ENCODE measurements around the gene DDX42.

DDX42 gene

GRCh38 chr17:63758428-63758827, 15.5 kb upstream of the DDX42 start:
- H3K4me3 ChIP-seq = no peak overlapping the region
- no peak overlapping the region for H3K27ac ChIP-seq
- H3K36me3 ChIP-seq = peaks cover 60 to 77% (median 68%) of the 10 kb centered on the region in 3 donors
- intact Hi-C loops (cut with DNase I; ENCODE audit: low total_unique reads) = no loop called here
- H3K27me3 ChIP-seq = no peaks in the 10 kb centered on the region
- TF ChIP-seq CTCF (IDR thresholded peaks at IDR 0.05) = no peak
- DNase-seq = no peak
- no peaks in the 10 kb centered on the region for H3K4me1 ChIP-seq
- no peaks in the 10 kb centered on the region for H3K9me3 ChIP-seq

- Histone ChIP-seq H3K4me3 (no peak overlapping the region), H3K27me3 (no peaks in the 10 kb centered on the region), H3K27ac (no peak overlapping the region), H3K9me3 (no peaks in the 10 kb centered on the region), H3K4me1 (no peaks in the 10 kb centered on the region), H3K36me3 (peaks cover 54 to 76% (median 59%) of the 10 kb centered on the region in 3 donors)
- TF ChIP-seq CTCF (IDR thresholded peaks at IDR 0.05) = no peak
- intact Hi-C loops (cut with DNase I; ENCODE audit: low total_unique reads) = no loop called here
- no peak for DNase-seq
Measured at GRCh38 chr17:63760771-63761539, 13.0 kb upstream of the DDX42 start.

- Histone ChIP-seq H3K4me3 (no peak overlapping the region), H3K27ac (no peak overlapping the region), H3K36me3 (peaks cover 43 to 62% (median 50%) of the 10 kb centered on the region in 3 donors), H3K27me3 (no peaks in the 10 kb centered on the region), H3K4me1 (no peaks in the 10 kb centered on the region), H3K9me3 (no peaks in the 10 kb centered on the region)
- DNase-seq = no peak
- intact Hi-C loops (cut with DNase I; ENCODE audit: low total_unique reads) = no loop called here
- no peak for TF ChIP-seq CTCF (IDR thresholded peaks at IDR 0.05)
Measured at GRCh38 chr17:63762161-63763078, 11.6 kb upstream of the DDX42 start.

- intact Hi-C loops (cut with DNase I; ENCODE audit: low total_unique reads) = no loop called here
- no peaks in the 10 kb centered on the region for H3K27me3 ChIP-seq
- H3K36me3 ChIP-seq = peaks cover 43 to 58% (median 48%) of the 10 kb centered on the region in 3 donors
- peaks cover 0 to 6% (median under 1%) of the 10 kb centered on the region in 4 donors for H3K4me1 ChIP-seq
- no peak overlapping the region for H3K27ac ChIP-seq
- no peaks in the 10 kb centered on the region for H3K9me3 ChIP-seq
- DNase-seq = no peak
- no peak for TF ChIP-seq CTCF (IDR thresholded peaks at IDR 0.05)
- H3K4me3 ChIP-seq = no peak overlapping the region
Measured at GRCh38 chr17:63764716-63765115, 9.3 kb upstream of the DDX42 start.

- no peak overlapping the region for H3K27ac ChIP-seq
- no peak for DNase-seq
- no peaks in the 10 kb centered on the region for H3K27me3 ChIP-seq
- no peak overlapping the region for H3K4me3 ChIP-seq
- intact Hi-C loops (cut with DNase I; ENCODE audit: low total_unique reads) = no loop called here
- no peaks in the 10 kb centered on the region for H3K9me3 ChIP-seq
- TF ChIP-seq CTCF (IDR thresholded peaks at IDR 0.05) = no peak
- peaks cover 31 to 42% (median 32%) of the 10 kb centered on the region in 3 donors for H3K36me3 ChIP-seq
- peaks cover 0 to 15% (median 5%) of the 10 kb centered on the region in 4 donors for H3K4me1 ChIP-seq
Measured at GRCh38 chr17:63766754-63767153, 7.2 kb upstream of the DDX42 start.

Data from tibial artery (tissue), 4 donors.